Ovary (tissue), 3 donors: ENCODE data around the gene FTO.

ENCODE experiments used
- CTCF ChIP-seq, 3 donors: fragments of 450-650 bp in 2 of 3; fragments of 200-600 bp in 1 of 3; IDR thresholded peaks; one replicate each; pipeline versions ENCODE4 v1.5.1 to v1.8.0; 2016 to 2022; ENCODE audit warnings: antibody characterized with exemption in 3 of 3, mild to moderate bottlenecking in 1 of 3
- EP300 ChIP-seq: sonication (generic); formaldehyde crosslinking; IDR thresholded peaks from one replicate; pipeline ENCODE4 v1.6.1; 2017; ENCODE audit warnings: antibody characterized with exemption
- POLR2A ChIP-seq: fragments of 450-650 bp; IDR thresholded peaks from one replicate; pipeline ENCODE4 v1.6.1; 2017; ENCODE audit warnings: antibody characterized with exemption, mild to moderate bottlenecking, moderate library complexity
- donor health status: DM: no; HTN: no; CAD: no.

GRCh38 chr16:54175169-54175551, 471.2 kb downstream of the FTO start:
- no peak for TF ChIP-seq POLR2A
- no peak for TF ChIP-seq CTCF (IDR thresholded peaks at IDR 0.05)
- no peak for TF ChIP-seq EP300
